DND-41 (cell line): ENCODE measurements around the gene NRG3.

Experiments
- ATAC-seq: fragments of 200-7000 bp; cut with Tn5 transposase; 3 replicates; pipeline ENCODE4 v1.9.1; 2021; ENCODE audit warnings: low read depth; ENCODE audit not compliant: insufficient read depth
- DNase-seq: peaks from one replicate; pipeline ENCODE4 v3.0.0-alpha.2; 2020
- H2AFZ ChIP-seq: 2 replicates; pipeline ENCODE4 v1.6.0; 2012; ENCODE audit warnings: low read depth, low read length
- H3K27ac ChIP-seq: 2 replicates; pipeline ENCODE4 v1.5.1; 2012; ENCODE audit warnings: low read length, inconsistent platforms
- H3K27me3 ChIP-seq: fragments of 200-600 bp; sonication (generic); 2 replicates; pipeline ENCODE4 v1.6.0; 2012; ENCODE audit warnings: low read length, mild to moderate bottlenecking, inconsistent platforms; ENCODE audit not compliant: insufficient read depth, poor library complexity
- H3K36me3 ChIP-seq: 2 replicates; pipeline ENCODE4 v1.5.1; 2012; ENCODE audit warnings: low read length, inconsistent platforms; ENCODE audit not compliant: insufficient read depth
- H3K4me1 ChIP-seq: 2 replicates; pipeline ENCODE4 v1.5.1; 2012; ENCODE audit warnings: mild to moderate bottlenecking, low read length; ENCODE audit not compliant: insufficient read depth
- H3K4me2 ChIP-seq: 2 replicates; pipeline ENCODE4 v1.6.0; 2012; ENCODE audit warnings: mild to moderate bottlenecking, moderate library complexity, low read length, inconsistent platforms; ENCODE audit not compliant: insufficient read depth
- H3K4me3 ChIP-seq, 2 experiments: fragments of 200-600 bp in 1 of 2; shearing (Covaris generic) in 1 of 2; 2 replicates each; pipeline ENCODE4 v1.5.1; 2012 to 2016; ENCODE audit warnings: inconsistent platforms in 2 of 2, low read length in 2 of 2, mild to moderate bottlenecking in 2 of 2, low read depth in 1 of 2, moderate library complexity in 1 of 2
- H3K79me2 ChIP-seq: 2 replicates; pipeline ENCODE4 v1.6.0; 2012; ENCODE audit warnings: low read length, inconsistent platforms; ENCODE audit not compliant: insufficient read depth
- H3K9ac ChIP-seq: 2 replicates; pipeline ENCODE4 v1.6.0; 2012; ENCODE audit warnings: low read depth, mild to moderate bottlenecking, inconsistent platforms, low read length, moderate library complexity
- H3K9me3 ChIP-seq: 2 replicates; pipeline ENCODE4 v1.5.1; 2012; ENCODE audit warnings: low read length, moderate library complexity, mild to moderate bottlenecking, inconsistent platforms; ENCODE audit not compliant: insufficient read depth, severe bottlenecking
- H4K20me1 ChIP-seq: 2 replicates; pipeline ENCODE4 v1.6.0; 2012; ENCODE audit warnings: low read length; ENCODE audit not compliant: insufficient read depth
- CTCF ChIP-seq: IDR thresholded peaks from 2 replicates; pipeline ENCODE4 v1.5.1; 2012; ENCODE audit warnings: borderline replicate concordance, low read length, moderate library complexity, mild to moderate bottlenecking; ENCODE audit not compliant: poor library complexity, severe bottlenecking; ENCODE audit errors: extremely low read depth
- EZH2 ChIP-seq: IDR thresholded peaks from 3 replicates; pipeline ENCODE4 v1.6.1; 2012; ENCODE audit warnings: borderline replicate concordance, low read depth, mild to moderate bottlenecking, moderate library complexity, low read length, inconsistent platforms; ENCODE audit not compliant: severe bottlenecking

The NRG3 gene

GRCh38 chr10:82213784-82214183 lies 338.8 kb downstream of the NRG3 start:
- Histone ChIP-seq H3K79me2 (no peaks in the 10 kb centered on the region), H3K4me3 (no peak overlapping the region), H3K27ac (no peak overlapping the region), H3K27me3 (no peaks in the 10 kb centered on the region), H3K4me2 (no peak overlapping the region), H3K36me3 (no peaks in the 10 kb centered on the region), H2AFZ (no peak overlapping the region), H3K4me1 (no peaks in the 10 kb centered on the region), H3K9ac (no peak overlapping the region), H4K20me1 (no peaks in the 10 kb centered on the region), H3K9me3 (no peaks in the 10 kb centered on the region)
- TF ChIP-seq EZH2 (no peak), CTCF (no peak)
- ATAC-seq (no peak), DNase-seq (no peak)

- Histone ChIP-seq H3K9ac (no peak overlapping the region), H3K36me3 (no peaks in the 10 kb centered on the region), H3K9me3 (no peaks in the 10 kb centered on the region), H2AFZ (no peak overlapping the region), H3K79me2 (no peaks in the 10 kb centered on the region), H4K20me1 (no peaks in the 10 kb centered on the region), H3K27me3 (no peaks in the 10 kb centered on the region), H3K4me3 (no peak overlapping the region), H3K27ac (no peak overlapping the region), H3K4me2 (no peak overlapping the region), H3K4me1 (no peaks in the 10 kb centered on the region)
- DNase-seq = no peak
- no peak for TF ChIP-seq CTCF
- TF ChIP-seq EZH2 = no peak
- no peak for ATAC-seq
Measured at GRCh38 chr10:82221056-82221455, 346.1 kb downstream of the NRG3 start.

GRCh38 chr10:82221601-82222149 lies 346.7 kb downstream of the NRG3 start:
- Histone ChIP-seq H3K4me3 (no peak overlapping the region), H3K9me3 (no peaks in the 10 kb centered on the region), H3K4me1 (no peaks in the 10 kb centered on the region), H3K27ac (no peak overlapping the region), H3K79me2 (no peaks in the 10 kb centered on the region), H3K4me2 (no peak overlapping the region), H3K27me3 (no peaks in the 10 kb centered on the region), H3K36me3 (no peaks in the 10 kb centered on the region), H4K20me1 (no peaks in the 10 kb centered on the region), H2AFZ (no peak overlapping the region), H3K9ac (no peak overlapping the region)
- TF ChIP-seq EZH2 = no peak
- no peak for TF ChIP-seq CTCF
- DNase-seq (no peak), ATAC-seq (no peak)

- H3K4me3 ChIP-seq = no peak overlapping the region
- ATAC-seq = no peak
Measured at GRCh38 chr10:82228701-82229100, 353.7 kb downstream of the NRG3 start.

More at GRCh38 chr10:82228701-82229100, 353.7 kb downstream of the NRG3 start:
- H4K20me1 ChIP-seq = no peaks in the 10 kb centered on the region
- no peaks in the 10 kb centered on the region for H3K9me3 ChIP-seq
- no peaks in the 10 kb centered on the region for H3K4me1 ChIP-seq
- no peaks in the 10 kb centered on the region for H3K27me3 ChIP-seq
- no peaks in the 10 kb centered on the region for H3K79me2 ChIP-seq
- H3K27ac ChIP-seq = no peak overlapping the region
- no peaks in the 10 kb centered on the region for H3K36me3 ChIP-seq
- TF ChIP-seq CTCF = no peak
- no peak for TF ChIP-seq EZH2
- H2AFZ ChIP-seq = no peak overlapping the region
- H3K4me2 ChIP-seq = no peak overlapping the region
- DNase-seq = no peak
- no peak overlapping the region for H3K9ac ChIP-seq
